Muscle of arm (tissue), 12 donors: ENCODE measurements around the gene DLGAP1. TPM values are rescaled to one million over a fixed set of nuclear protein-coding genes. Genes with fewer than 3 reads are reported as not detected.
A peak's percentile ranks its signal among the peaks of the same experiment; 100 is the strongest.
"Not testable (repeated sequence)": the region's sequence is repeated elsewhere in the genome, so short reads cannot be mapped to it uniquely, and the experiment has no call there.

Experiments used
- DNase-seq: peaks from one replicate; pipeline ENCODE4 v3.0.0-alpha.2; 2013
- polyA plus RNA-seq, 12 donors: library from polyadenylated mRNA; unstranded; fragments of 120-200 nt; gene quantifications; one replicate each; pipeline ENCODE4 v1.2.1, GENCODE V29; 2013; ENCODE audit not compliant: insufficient read length in 12 of 12

Gene DLGAP1
- polyA plus RNA-seq, 12 donors, result 1.4 to 3.5 (median 2.5) TPM; not detected in 2

- peak; percentile 66 for DNase-seq
Measured at GRCh38 chr18:3605954-3606443, 849.1 kb downstream of the DLGAP1 start.

- DNase-seq, result no peak
Measured at GRCh38 chr18:3605486-3605952, 849.6 kb downstream of the DLGAP1 start.

- DNase-seq, result peak; percentile 68
Measured at GRCh38 chr18:3604498-3605408, 850.4 kb downstream of the DLGAP1 start.

DNA sequence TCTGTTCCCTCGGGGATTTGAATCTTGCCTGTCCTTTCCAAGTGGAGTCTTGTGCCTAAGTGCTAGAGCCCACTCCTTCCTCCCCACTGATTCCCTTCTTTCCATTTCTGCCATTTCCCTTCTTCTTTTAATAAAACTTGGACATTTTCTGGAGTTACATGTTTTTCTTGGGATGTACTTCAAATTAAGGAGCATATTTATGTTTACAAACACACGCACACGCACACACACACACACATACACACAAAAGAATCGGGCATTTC, 850.9 kb downstream of the DLGAP1 start:
- DNase-seq, result no peak

GRCh38 chr18:3603421-3604234, 851.5 kb downstream of the DLGAP1 start:
- DNase-seq, result peak; percentile 70

DNA sequence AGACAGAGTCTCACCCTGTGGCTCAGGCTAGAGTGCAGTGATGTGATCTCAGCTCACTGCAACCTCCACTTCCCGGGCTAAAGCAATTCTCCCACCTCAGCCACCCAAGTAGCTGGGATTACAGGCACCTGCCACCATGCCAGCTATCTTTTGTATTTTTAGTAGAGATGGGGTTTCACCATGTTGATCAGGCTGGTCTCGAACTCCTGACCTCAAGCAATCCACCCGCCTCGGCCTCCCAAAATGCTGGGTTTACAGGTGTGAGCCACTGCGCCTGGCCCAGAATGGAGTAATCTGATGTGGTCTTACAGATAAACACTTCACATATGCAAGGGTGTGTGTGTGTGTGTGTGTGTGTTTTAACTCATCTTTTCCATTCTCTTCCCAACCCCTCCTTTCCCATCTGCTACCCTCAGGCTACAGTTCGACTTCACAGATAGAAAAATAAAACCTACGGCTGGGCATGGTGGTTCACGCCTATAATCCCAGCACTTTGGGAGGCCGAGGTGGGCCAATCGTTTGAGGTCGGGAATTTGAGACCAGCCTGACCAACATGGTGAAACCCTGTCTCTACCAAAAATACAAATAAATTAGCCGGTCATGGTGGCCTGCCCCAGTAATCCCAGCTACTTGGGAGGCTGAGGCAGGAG, 853.9 kb downstream of the DLGAP1 start:
- DNase-seq, result not testable (repeated sequence)

GRCh38 chr18:3599861-3600260, 855.2 kb downstream of the DLGAP1 start:
- no peak for DNase-seq

DNA sequence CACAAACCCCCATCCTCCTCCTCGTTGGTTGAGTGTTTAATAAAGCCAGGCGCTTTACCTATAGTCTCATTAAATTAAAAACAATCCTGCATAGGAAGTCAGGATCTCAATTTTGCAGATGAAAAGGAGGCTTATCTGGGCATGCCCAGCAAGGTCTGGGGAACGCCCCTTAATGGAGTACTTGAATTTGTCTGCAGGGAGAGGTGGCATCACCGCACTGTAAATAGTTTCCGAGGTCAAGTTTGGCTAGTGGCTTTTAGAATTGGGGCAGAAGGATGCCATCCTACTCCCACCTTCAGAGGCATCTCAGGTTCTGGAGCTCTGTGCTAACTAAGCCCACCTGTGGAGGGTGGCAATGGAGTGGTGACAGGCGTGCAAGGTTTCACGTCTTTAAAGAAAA, 855.9 kb downstream of the DLGAP1 start:
- DNase-seq, result no peak

DNA sequence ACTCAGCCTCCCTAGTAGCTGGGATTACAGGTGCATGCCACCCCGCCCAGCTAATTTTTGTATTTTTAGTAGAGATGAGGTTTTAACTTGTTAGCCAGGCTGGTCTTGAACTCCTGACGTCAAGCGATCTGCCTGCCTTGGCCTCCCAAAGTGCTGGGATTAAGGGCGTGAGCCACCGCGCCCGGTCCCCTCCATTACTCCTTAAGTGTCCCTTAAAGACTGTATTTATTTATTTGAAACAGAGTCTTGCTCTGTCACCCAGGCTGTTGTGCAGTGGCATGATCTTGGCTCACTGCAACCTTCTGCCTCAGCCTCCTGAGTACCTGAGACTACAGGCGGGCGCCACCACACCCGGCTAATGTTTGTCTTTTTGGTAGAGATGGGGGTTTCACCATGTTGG, 856.5 kb downstream of the DLGAP1 start:
- DNase-seq, result no peak

DNA sequence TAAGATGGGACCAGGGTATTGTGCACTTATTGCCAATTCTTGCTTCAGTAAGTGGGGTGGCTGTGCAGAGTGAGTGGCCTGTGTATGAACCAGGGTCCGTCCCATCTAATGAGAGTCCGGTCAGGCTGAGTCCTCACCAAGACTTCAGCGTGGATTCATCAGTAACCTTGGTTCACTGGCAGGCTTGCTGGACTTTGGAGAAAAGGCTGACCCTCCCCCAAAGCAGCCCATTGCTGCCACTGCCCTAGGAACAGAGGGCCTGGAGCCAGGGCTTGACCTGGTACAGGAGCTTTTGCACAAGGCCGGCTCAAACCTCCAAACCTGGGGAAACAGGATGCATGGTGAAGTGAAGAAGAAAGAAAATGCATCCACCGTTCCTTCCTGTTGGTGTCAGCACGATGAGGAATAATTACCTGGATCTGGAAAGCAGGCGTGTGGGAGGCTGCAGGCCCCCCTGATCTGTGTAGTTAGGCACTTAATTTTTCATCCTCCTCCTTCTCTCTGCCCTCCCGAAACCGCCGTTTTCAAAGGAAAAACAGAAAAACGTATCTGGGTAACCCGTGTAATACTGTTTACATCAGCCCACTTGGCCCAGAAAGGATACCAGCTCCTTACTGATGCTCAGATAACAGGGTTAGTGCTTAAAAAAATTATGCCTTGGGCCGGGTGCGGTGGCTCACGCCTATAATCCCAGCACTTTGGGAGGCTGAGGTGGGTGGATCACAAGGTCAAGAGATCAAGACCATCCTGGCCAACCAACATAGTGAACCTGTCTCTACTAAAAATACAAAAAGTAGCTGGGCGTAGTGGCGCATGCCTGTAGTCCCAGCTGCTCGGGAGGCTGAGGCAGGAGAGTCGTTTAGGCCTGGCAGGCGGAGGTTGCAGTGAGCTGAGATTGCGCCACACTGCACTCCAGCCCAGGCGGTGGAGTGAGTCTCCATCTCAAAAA, 857.4 kb downstream of the DLGAP1 start:
- no peak for DNase-seq

DNA sequence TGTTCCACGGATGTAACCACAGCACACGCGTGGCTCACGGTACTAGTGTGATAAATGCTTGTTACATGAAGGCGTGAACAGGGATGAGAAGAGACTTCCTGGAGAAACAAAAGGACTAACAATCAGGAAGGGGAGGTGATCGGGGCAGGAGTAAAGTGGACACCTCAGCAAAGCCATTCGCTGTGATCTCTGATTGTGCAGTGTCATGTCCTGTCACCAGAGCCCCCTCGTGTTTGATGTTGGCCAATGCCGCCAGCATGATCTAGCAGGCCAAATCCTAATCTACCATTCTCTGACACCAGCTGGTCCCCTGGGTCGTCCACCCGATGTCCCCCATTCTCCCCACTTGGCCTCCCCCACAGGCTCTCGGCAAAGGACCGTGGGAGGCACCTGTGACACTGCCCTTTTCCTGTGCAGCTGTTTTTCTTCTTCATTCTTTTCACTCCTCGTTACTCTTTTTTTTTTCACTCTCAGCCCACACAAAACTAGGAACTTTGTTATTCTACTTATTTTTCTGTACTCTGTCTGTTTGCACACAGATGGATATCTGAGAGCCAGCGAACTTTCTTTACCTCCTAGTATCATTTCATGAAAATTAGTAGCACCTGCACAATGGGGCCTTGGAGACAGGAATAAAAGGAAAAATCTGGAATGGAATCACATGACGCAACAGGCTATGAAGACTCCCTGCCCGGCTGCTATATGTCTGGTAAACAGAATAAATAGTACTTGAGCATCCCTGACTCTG, 858.3 kb downstream of the DLGAP1 start:
- DNase-seq, result peak; percentile 59

GRCh38 chr18:3596324-3596636, 858.8 kb downstream of the DLGAP1 start:
- DNase-seq, result no peak

DNA sequence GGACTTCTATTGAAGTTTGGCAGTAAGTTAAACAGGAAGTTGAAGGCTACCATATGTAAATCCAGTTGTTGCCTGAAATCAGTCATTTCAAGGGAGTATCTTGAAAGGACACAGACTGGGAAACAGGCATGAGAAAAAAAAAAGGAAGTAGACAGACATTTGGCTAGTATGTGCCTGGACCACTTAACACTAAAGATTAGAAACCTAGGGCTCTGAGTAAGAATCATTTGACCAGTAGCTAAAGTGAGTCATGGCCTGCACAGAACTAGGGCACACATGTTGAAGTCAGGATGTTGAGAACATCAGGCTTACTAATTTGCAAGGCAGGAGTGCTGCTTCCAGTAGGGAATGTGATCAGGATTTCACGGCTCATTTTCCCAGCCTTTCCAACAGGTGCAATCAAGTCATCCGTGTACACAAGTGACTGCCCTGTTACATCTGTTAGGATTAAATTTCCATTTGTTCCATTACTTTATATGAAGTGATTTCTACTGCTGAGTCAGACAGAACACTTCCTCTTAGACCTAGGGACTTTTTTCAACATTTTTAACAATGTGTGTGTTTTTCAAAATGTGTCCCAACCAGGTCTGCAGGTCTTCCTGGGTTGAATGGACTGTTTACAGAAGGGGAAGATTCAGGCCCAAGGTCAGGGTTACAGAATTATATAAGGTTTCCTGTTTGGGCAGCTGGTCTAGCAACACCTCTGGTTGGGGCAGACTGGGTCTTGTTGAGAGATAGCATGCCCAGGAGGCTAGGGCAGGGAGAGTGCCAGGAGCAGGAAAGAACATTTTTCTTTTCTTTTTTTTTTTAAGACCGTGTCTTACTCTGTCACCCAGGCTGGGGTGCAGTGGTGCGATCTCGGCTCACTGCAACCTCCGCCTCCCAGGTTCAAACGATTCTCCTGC, 859.5 kb downstream of the DLGAP1 start:
- peak; percentile 69 for DNase-seq

DNA sequence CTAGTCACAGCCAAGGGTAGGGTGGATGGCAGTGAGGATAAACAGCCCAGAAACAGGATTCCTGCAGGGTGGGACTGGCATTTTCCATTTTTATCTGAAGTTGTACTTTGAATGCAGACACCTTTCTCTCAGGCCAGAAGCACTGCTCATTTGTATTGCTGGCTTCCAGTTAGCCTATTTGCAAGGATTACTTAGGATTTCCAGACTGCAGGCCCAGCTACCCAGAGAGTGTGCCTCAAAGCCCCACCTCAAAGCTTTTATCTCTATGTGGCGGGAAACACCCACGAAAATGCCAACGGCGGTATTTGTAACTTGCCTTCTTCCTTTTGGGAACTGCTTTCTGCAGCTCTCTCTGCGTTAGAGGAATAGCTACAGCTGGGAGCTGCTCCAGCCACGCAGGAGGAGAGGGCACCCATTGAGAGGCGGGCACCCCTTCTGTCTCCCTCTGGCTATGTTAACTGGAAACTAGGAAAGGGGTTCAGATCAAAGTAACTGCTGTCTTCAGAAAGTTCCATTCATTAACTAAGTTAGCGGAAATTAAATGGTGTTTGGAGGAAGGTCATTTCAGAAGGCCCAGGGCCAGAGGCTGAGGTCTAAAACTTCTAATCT, 860.2 kb downstream of the DLGAP1 start:
- no peak for DNase-seq

DNA sequence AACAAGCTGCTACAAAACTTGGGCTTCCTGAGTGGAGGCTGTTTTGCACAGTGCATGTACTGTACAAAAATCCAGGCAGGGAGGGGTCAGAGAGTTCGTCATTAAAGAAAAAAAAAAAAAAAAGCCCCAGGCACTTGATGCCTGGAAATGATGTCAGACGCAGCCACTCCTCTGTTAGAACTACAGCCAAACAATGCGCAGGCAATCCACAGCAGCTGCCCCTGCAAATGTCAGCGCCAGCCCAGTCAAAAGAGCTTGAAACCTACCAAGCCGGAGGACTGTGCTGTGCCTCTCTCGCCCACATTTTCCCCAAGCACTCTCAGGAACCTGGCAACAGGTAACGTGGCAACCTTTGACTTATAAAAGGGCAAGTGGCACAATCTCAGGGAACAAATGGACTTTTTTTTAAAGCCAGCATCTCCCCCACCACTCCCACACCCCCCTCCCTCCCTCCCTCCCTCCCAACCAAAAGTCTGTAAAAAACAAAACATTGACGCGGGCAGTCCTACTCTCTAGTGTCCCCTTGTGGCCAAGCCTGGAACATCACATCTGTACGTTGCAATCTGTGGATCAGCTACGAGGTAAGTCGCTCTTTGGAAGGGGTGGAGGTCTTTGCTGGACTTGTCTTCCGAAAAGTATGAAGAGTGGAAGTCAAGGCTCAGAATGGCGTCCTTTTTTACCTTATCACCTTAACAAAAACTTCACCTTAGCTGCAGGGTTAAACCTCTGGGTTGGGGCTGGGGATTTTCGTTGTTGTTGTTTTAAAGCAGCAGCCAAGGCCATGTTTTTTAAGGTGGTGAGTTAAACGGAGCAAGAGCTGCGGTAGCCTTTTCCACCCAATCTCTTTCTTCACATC, 861.0 kb downstream of the DLGAP1 start:
- peak; percentile 97 for DNase-seq

DNA sequence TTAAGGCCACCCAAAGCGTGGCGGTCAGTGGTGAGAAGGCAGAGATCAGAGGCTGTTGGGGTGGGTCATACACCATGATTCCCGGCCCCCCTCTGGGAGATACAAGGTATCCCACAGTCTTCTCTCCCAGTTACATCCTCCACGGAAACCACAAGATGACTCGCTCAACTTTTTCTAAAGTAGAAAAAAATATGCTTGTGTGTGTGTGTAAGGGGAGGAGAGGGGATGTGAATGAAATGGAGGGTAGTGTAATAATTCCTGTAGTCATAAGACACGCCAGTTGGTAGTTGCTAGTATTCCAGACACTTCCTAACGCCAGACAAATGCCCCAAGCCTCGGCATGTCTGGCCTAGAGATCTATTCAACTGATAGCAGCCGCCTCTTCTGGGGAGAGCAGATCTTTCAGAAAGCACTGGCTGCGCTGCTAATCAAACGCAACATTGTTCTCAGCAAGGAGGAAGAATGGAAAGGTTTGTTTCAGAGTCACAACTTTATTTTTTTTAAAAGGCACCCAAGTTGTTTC, 861.7 kb downstream of the DLGAP1 start:
- no peak for DNase-seq

- DNase-seq, result no peak
Measured at GRCh38 chr18:3592864-3593263, 862.2 kb downstream of the DLGAP1 start.
